GM15510 (cell line): ENCODE data around the gene SCOC.
A peak's percentile ranks its signal among the peaks of the same experiment; 100 is the strongest.

Experiments used
- POLR2A ChIP-seq: IDR thresholded peaks from 3 replicates; pipeline ENCODE4 v1.6.1; 2011; ENCODE audit warnings: borderline replicate concordance; ENCODE audit not compliant: insufficient read length; ENCODE audit errors: extremely low read depth

Gene SCOC

DNA sequence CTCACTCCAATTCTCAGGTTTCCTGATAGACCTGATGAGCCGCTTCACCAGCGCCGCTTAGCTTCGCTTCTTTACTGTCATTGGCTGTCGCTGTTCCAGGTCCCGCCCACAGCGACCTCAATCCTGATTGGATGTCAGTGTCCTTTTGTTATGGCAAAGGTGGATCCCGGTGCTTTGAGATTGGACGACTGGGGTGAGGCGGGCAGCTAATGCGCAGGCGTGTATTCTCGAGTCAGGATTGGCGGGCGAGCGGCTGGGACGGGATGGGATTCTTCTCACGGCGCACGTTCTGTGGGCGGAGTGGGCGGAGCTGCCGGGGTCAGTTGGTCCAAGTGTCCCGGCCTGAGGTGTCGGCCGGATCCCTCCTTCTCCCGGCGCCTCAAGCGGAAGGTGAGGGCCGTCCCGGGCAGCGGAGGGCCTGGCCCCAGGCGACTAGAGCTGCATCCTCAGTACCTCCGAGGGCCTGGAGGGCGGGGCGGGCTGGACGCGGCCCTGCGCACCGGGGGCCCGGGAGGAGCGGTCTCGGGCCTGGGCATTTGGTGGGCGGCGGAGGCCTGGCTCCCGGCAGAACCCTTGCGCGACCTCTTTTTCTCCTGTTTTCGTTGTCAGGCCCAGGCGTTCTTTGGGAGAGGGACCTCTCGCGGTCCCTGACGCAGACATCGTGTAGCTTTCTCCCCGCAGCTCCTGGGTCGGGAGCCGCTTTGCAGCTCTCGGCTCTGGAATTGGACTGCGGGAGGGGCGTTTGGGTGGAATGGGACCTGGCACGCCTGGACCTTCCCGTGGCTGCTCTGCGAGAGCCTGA, at the start of gene SCOC:
Gene SCOC, plus strand, starts transcription at position 319 of the 802 bp plus-strand sequence. CDS start 5,525 bp downstream, outside the sequence.
- peak; percentile 58 for TF ChIP-seq POLR2A

DNA sequence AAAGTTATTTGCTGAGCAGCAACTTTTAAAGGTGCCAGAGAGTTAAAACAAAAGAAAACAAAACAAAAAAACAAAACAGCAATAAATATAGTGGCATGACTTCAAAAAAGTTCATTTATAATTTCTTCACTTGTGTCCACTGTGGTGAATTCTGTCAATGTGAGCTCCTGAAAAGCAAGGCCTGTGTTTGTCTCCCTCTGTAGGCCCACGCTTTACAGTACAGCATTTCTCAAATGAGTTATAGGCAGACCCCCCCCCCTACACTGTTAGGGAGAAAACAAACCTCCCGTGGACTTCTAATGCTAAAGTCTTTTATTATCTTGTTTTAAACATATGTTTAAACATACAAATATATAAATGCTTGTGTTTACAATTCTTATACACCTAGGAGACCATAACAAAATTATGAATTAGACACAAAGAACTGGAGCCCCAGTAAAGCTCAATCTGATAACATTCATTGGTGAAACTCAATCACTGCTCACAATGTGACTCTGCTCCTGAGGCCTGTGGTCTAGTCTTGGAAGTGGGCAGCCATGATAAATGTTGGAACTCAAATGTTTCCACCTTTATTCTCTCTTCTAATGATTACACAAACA, 47.0 kb upstream of the SCOC start:
- TF ChIP-seq POLR2A = no peak

DNA sequence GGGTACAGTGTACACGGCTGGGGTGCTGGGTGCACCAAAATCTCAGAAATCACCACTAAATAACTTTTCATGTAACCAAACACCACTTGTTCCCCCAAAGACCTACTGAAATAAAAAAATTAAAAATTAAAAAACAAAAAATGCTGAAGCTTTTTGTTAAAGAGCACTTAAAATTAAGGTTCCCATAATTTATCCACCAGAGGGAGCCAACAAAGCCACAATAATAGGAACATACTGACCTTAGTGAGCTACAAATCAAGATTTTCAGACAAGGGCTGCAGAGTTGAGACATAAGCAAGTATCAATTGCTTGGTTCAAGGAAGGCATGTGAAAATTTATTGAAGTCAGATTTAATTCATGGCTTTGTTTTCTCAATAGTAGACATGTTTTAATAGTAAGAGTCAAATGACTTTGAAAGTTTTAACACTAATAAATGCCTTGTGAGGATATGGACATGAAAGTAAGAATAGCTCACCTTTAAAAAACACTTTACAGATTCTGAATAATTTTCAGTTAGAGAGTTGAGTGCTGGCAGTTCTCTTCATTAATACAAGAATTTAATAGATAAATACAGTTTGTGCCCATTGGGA, 43.0 kb upstream of the SCOC start:
- no peak for TF ChIP-seq POLR2A

DNA sequence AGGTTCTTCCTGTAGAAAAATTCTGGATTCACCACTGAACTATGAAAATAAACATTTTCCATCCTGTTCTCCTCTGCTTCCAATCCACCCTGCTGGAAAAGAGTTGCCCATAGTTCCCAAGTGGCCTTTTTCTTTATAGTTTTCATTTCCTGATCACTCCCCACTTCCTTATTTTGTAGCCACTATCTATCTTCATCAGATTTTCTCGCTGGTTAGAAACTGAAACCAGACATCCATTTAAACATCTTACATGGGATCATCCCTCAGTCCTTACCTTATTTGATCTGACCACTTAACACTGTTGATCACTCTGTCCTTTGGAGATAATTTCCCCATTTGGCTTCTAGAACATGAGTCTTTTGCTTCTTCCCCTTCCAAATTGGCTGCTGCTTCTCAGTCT, 42.2 kb upstream of the SCOC start:
- no peak for TF ChIP-seq POLR2A

DNA sequence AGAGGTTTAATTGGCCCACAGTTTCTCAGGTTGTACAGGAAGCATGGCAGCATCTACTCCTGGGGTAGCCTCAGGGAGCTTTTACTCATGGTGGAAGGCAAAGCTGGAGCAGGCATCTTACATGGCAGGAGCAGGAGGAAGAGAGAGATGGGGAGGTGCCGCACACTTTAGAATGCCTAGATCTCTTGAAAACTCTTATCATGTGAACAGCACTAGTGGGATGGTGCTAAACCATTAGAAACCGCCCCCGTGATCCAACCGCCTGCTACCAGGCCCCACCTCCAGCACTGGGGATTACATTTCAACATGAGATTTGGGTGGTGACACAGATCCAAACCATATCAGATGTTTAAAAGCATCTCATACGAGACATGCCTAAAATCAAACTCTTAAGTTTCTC, 41.6 kb upstream of the SCOC start:
- no peak for TF ChIP-seq POLR2A

DNA sequence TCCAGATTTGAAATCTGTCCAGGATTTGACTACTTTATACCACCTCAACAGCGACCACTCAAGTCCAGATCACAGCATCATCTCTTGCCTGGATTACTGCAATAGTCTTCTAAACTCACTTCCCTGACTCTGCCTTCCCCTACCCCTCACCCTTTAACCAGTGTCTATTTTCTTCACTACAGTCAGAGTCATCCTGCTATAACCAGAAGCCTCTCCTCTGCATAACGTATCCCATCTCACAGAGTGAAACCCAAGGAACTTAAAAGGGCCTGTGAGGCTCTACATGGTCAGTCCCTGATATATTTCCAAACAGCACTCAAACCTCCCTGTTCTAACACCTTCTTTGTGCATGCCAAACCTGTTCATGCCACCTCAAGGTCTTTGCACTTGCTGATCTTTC, 40.7 kb upstream of the SCOC start:
- TF ChIP-seq POLR2A = no peak

DNA sequence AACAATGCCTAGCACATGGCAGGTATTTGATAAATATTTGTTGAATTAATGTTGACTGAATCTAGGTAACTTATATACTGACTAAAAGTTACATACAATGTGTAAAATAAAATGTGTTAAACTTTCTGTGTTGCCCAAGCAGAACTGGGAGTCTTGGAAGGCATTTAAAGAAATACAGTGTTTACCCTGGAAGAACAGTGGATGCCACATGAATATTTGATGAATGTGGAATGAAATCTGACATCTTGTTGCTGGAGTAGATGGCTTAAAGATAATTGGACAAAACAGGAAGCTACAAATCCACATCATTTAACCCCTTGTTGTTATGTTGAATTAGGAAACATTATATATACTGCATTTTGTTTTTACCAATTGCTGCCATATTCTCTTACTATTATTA, 39.9 kb upstream of the SCOC start:
- no peak for TF ChIP-seq POLR2A

DNA sequence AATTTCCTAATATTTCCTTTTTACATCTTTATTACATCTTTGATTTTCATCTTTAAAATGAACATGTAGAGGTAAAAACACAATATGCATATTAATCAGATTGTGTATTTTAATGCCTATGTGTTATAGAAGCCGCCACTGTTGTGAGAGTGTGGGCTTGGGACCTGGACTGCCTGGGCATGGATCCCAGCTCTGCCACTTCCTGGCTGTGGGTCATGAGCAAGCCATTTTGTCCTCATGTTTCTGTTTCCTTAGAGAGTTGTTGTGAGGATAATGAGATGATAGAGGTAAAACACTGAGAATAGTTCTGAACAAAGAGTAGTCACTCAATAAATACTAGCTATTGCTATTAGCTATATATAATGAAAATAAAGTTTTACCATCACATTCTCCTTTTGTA, 38.4 kb upstream of the SCOC start:
- TF ChIP-seq POLR2A = no peak

DNA sequence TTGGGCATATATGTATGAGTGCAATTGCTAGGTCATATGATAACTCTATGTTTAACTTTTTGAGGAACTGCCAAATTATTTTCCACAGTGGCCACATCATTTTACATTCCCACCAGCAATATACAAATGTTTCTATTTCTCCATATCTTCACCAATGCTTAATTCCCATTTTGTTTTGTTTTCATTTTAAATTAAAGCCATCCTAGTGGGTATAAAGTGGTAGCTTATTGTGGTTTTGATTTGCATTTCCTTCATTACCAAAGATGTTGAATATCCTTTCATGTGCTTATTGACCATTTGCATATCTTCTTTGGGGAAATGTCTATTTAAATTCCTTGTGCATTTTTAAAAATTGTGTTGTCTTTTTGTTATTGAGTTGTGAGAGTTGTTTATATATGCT, 36.7 kb upstream of the SCOC start:
- no peak for TF ChIP-seq POLR2A

DNA sequence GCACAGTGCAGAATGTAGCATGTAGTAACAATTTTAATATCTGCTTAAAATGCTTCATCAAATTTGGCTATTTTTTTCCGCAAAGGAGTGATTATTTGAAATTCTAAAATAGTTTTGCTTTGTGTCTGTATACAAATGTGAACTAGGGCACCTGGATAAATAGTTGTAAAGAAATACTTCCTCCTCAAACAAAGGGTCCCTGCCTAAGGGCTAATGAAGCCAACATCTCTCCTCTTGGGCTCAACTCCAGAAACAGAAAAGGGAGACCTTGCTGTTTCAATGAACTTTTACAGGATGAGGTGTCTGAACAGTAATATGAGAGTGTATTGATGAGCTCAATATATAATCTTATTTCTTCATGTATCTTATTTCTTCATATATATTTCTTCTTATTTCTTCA, 30.8 kb upstream of the SCOC start:
- TF ChIP-seq POLR2A = no peak

DNA sequence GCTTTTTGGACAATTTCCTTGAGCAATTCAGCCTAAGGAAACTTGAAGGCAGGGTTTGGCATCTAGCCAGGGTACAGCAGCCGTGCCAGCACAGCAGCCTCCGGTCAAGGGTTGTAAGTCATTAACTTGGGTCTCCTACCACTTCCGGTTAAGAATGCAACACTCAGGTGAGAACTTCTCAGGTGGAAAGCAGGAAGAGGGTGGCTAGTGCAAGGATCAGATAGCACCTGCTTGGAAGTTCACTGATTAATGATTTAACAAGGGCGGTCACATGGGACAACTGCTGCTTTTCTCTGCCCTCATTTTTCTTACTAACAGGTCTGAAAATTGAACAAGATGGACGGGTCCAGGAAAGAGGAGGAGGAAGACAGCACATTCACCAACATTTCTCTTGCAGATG, 30.1 kb upstream of the SCOC start:
- no peak for TF ChIP-seq POLR2A

DNA sequence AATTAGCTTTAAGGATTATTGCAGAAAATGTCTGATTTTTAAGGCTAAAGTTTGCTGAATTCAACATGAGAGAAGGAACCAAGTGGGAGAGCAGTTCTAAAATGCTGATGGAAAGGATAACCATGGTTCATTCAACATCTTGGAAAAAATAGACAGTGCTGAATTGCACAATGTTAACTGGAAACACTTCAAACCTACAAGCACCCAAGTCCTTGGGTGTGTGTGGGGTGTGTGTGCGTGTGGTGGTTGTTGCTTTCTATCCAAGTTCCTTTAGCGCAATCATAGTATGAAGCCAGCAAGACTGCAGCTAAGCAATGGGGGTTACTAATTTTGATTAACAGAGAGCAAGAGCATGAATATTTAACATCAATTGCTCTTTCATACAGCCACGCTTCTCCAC, 29.3 kb upstream of the SCOC start:
- TF ChIP-seq POLR2A = no peak

DNA sequence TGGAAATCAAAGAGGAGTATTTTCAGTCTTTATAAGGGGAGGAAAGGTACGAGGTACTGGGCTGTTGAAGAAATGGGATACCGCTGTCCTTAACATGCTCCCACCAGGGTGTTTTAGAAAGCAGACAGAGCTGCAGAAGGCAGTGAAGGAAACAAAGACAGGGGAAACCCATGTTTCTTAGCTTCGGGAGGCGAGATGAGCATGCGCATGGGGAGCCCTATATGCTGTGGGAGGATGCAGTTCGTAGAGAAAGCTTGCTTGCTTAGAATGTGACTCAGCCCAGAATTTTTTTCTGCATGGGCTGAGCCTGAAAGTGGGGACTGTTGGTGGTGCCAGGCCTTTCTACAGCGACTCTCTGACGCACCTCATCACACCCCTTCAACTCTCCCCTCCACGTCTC, 28.8 kb upstream of the SCOC start:
- TF ChIP-seq POLR2A = no peak

DNA sequence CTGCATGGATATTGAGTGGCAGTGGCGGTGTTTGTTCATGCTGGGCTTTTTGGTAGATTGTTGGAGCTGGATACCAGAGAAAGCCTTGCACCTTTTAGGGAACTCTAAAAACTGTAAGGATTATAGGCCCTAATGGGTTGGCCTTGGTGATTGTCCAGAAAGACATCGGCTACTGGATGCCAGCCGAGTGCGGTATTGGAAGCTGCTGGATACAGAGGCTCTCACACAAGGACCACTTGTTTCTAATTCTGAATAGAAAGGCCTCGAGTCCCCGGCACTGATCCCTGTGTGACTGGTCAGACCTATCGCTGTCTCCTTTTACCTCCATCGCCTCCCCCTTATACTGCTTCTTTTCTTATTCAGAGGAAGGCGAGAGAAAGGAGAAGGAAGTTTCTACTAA, 27.3 kb upstream of the SCOC start:
- TF ChIP-seq POLR2A = no peak

DNA sequence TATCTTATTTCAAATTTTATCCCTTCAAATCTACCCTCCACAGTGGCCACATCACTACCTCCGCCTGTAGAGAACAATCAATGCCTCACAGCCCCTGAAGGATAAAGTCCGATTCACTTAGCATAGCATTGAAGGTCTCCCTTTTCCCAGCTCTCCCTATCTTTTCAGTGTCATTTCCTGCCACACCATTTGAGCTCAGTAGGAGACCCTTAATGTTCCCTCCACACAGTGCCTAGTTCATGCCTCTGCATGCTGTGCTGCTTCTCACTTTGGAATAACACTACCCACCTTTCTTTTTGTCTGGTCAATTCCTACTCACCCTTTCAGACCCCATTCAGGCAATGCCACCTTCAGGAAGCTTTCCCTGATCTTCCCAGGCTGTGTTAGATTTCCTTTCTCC, 23.6 kb upstream of the SCOC start:
- TF ChIP-seq POLR2A = no peak
